Measurements from ENCODE around the gene SLC5A10.
"Not testable (repeated sequence)": the region's sequence is repeated elsewhere in the genome, so short reads cannot be mapped to it uniquely, and the experiment has no call there.

SLC5A10 gene

GRCh38 chr17:19012171-19013080 lies 60.5 kb downstream of the SLC5A10 start:
- no peak overlapping the region for H3K4me3 ChIP-seq (ENCODE audit: low read length)
- no peak for DNase-seq (ENCODE audit: low read depth, low spot score)

- DNase-seq (ENCODE audit: low read depth, low spot score) = no peak
- H3K4me3 ChIP-seq (ENCODE audit: low read length) = no peak overlapping the region
These were observed 61.3 kb downstream of the SLC5A10 start for GRCh38 chr17:19013226-19013625.

- no peak for DNase-seq (ENCODE audit: low read depth, low spot score)
- H3K4me3 ChIP-seq (ENCODE audit: low read length) = no peak overlapping the region
These were observed 62.1 kb downstream of the SLC5A10 start for GRCh38 chr17:19013806-19014627.

- no peak for DNase-seq (ENCODE audit: low read depth, low spot score)
- H3K4me3 ChIP-seq (ENCODE audit: low read length) = no peak overlapping the region
These were observed 62.8 kb downstream of the SLC5A10 start for GRCh38 chr17:19014628-19015215.

GRCh38 chr17:19015428-19015827 lies 63.5 kb downstream of the SLC5A10 start:
- DNase-seq (ENCODE audit: low read depth, low spot score) = no peak
- no peak overlapping the region for H3K4me3 ChIP-seq (ENCODE audit: low read length)

- H3K4me3 ChIP-seq (ENCODE audit: low read length) = no peak overlapping the region
- no peak for DNase-seq (ENCODE audit: low read depth, low spot score)
These were observed 64.3 kb downstream of the SLC5A10 start for GRCh38 chr17:19016297-19016696.

GRCh38 chr17:19016881-19017280 lies 64.9 kb downstream of the SLC5A10 start:
- no peak for DNase-seq (ENCODE audit: low read depth, low spot score)
- H3K4me3 ChIP-seq (ENCODE audit: low read length) = no peak overlapping the region

- DNase-seq (ENCODE audit: low read depth, low spot score) = no peak
- no peak overlapping the region for H3K4me3 ChIP-seq (ENCODE audit: low read length)
These were observed 65.4 kb downstream of the SLC5A10 start for GRCh38 chr17:19017401-19017800.

- H3K4me3 ChIP-seq (ENCODE audit: low read length) = no peak overlapping the region
- no peak for DNase-seq (ENCODE audit: low read depth, low spot score)
These were observed 66.0 kb downstream of the SLC5A10 start for GRCh38 chr17:19017804-19018599.

- DNase-seq (ENCODE audit: low read depth, low spot score) = no peak
These were observed 66.6 kb downstream of the SLC5A10 start for GRCh38 chr17:19018600-19018950.

GRCh38 chr17:19019041-19019941 lies 67.3 kb downstream of the SLC5A10 start:
- no peak overlapping the region for H3K4me3 ChIP-seq (ENCODE audit: low read length)
- DNase-seq (ENCODE audit: low read depth, low spot score) = no peak

More at GRCh38 chr17:19018600-19018950, 66.6 kb downstream of the SLC5A10 start:
- H3K4me3 ChIP-seq (ENCODE audit: low read length) = no peak overlapping the region

GRCh38 chr17:19020016-19020415 lies 68.1 kb downstream of the SLC5A10 start:
- H3K4me3 ChIP-seq (ENCODE audit: low read length) = no peak overlapping the region
- no peak for DNase-seq (ENCODE audit: low read depth, low spot score)

GRCh38 chr17:19021011-19021621 lies 69.2 kb downstream of the SLC5A10 start:
- DNase-seq (ENCODE audit: low read depth, low spot score); H3K4me3 ChIP-seq (ENCODE audit: low read length): not testable (repeated sequence)

GRCh38 chr17:19021622-19022083 lies 69.7 kb downstream of the SLC5A10 start:
- peak; percentile 37 for DNase-seq (ENCODE audit: low read depth, low spot score)

GRCh38 chr17:19022128-19022527 lies 70.2 kb downstream of the SLC5A10 start:
- H3K4me3 ChIP-seq (ENCODE audit: low read length) = no peak overlapping the region
- no peak for DNase-seq (ENCODE audit: low read depth, low spot score)

More at GRCh38 chr17:19021622-19022083, 69.7 kb downstream of the SLC5A10 start:
- H3K4me3 ChIP-seq (ENCODE audit: low read length) = no peak overlapping the region

- DNase-seq (ENCODE audit: low read depth, low spot score) = no peak
- no peak overlapping the region for H3K4me3 ChIP-seq (ENCODE audit: low read length)
These were observed 70.8 kb downstream of the SLC5A10 start for GRCh38 chr17:19022747-19023146.

GRCh38 chr17:19023209-19023999 lies 71.4 kb downstream of the SLC5A10 start:
- no peak for DNase-seq (ENCODE audit: low read depth, low spot score)

More at GRCh38 chr17:19023209-19023999, 71.4 kb downstream of the SLC5A10 start:
- H3K4me3 ChIP-seq (ENCODE audit: low read length) = no peak overlapping the region
